ENCODE data around the gene LPGAT1.
"Not testable (repeated sequence)": the region's sequence is repeated elsewhere in the genome, so short reads cannot be mapped to it uniquely, and the experiment has no call there.

Gene LPGAT1

GRCh38 chr1:211734359-211734758, 96.2 kb downstream of the LPGAT1 start:
- no peak for DNase-seq

GRCh38 chr1:211732293-211732980, 98.1 kb downstream of the LPGAT1 start:
- no peak for DNase-seq

- DNase-seq: no peak
Measured at GRCh38 chr1:211731456-211732292, 98.9 kb downstream of the LPGAT1 start.

GRCh38 chr1:211730347-211730746, 100.2 kb downstream of the LPGAT1 start:
- no peak for DNase-seq

GRCh38 chr1:211729238-211729637, 101.3 kb downstream of the LPGAT1 start:
- DNase-seq: no peak

- DNase-seq: no peak
Measured at GRCh38 chr1:211726467-211726995, 104.0 kb downstream of the LPGAT1 start.

- no peak for DNase-seq
Measured at GRCh38 chr1:211724687-211725196, 105.8 kb downstream of the LPGAT1 start.

- no peak for DNase-seq
Measured at GRCh38 chr1:211723273-211723672, 107.3 kb downstream of the LPGAT1 start.

GRCh38 chr1:211722277-211723175, 108.0 kb downstream of the LPGAT1 start:
- no peak for DNase-seq

- DNase-seq: not testable (repeated sequence)
Measured at GRCh38 chr1:211716555-211716954, 114.0 kb downstream of the LPGAT1 start.

GRCh38 chr1:211715971-211716370, 114.6 kb downstream of the LPGAT1 start:
- no peak for DNase-seq

GRCh38 chr1:211714154-211714553, 116.4 kb downstream of the LPGAT1 start:
- no peak for DNase-seq

- DNase-seq: no peak
Measured at GRCh38 chr1:211713231-211713630, 117.3 kb downstream of the LPGAT1 start.

- DNase-seq: no peak
Measured at GRCh38 chr1:211711315-211711705, 119.3 kb downstream of the LPGAT1 start.

- DNase-seq: no peak
Measured at GRCh38 chr1:211710566-211711314, 119.8 kb downstream of the LPGAT1 start.

GRCh38 chr1:211708926-211709325, 121.6 kb downstream of the LPGAT1 start:
- no peak for DNase-seq

- no peak for DNase-seq
Measured at GRCh38 chr1:211708006-211708405, 122.6 kb downstream of the LPGAT1 start.

GRCh38 chr1:211705467-211706091, 125.0 kb downstream of the LPGAT1 start:
- DNase-seq: no peak

GRCh38 chr1:211704543-211704942, 126.0 kb downstream of the LPGAT1 start:
- DNase-seq: no peak

GRCh38 chr1:211703812-211704537, 126.6 kb downstream of the LPGAT1 start:
- no peak for DNase-seq

GRCh38 chr1:211701733-211702132, 128.8 kb downstream of the LPGAT1 start:
- no peak for DNase-seq
